NCI-H2196 treated with DMSO at 0.1 percent for 48 hours (cell line): Measurements from ENCODE around the gene TGFA.

Source experiments
- DNase-seq: peaks from one replicate; lab custom pipeline; 2025; ENCODE audit not compliant: unreplicated experiment; lab: John Stamatoyannopoulos, UW

TGFA gene

DNA sequence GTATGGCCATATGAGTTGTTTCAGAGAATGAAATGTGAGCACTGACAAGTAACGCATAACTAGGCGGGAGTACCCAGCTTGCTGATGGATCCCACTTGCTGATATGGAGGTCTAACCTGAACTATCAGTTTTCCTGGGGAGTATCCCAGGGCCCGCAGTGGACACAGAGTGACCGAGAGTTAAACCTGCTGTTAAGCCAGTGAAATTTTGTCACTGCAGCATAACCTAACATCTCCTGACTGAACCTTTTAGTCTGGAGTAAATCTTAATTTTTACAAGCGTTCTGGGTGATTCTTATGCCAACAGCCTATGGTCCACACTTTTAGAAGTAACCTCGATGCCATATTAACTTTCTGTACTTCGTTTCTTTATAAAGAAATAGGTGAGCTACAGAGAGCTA, 54.4 kb downstream of the TGFA start:
- no peak for DNase-seq

DNA sequence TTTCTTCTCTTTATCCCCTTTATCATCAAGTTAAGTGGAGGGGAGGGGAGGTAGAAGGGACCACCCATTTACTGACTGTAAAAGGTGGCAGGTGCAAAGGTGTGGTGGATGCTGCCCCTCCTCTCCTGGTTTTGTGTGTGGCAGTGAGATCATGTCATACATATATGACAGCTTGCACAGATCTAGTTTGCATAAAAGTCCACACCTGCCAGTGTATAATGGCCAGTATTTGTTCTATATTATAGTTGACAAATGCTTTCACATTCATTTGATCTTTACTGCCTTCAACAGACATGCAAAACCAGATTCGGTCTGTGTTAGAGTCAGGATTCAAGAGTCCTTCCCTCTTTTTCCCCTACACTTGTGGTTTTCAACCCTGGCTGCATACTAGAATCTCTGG, 55.1 kb downstream of the TGFA start:
- no peak for DNase-seq

DNA sequence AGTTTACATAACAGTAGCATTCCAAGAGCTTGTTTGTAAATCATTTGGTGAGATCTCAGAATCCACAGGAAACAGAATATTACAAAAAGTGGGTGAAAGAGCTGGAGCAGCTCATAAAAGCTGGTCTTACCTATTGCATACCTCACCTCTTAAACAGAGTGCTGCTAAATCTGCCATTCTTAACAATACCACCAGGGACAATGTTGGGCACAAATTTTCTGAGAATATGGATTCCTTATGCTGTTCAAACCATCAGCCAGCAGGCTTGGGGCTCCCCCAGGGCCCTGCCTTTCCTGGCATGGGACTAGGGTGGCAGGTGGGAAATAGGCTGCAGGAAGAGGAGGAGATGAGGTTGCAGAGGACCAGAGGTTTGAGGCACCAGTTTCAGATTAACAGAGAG, 55.6 kb downstream of the TGFA start:
- DNase-seq = no peak

GRCh38 chr2:70496819-70497218, 56.8 kb downstream of the TGFA start:
- no peak for DNase-seq

GRCh38 chr2:70494293-70494886, 59.2 kb downstream of the TGFA start:
- DNase-seq = no peak

GRCh38 chr2:70490381-70490780, 63.2 kb downstream of the TGFA start:
- DNase-seq = no peak

DNA sequence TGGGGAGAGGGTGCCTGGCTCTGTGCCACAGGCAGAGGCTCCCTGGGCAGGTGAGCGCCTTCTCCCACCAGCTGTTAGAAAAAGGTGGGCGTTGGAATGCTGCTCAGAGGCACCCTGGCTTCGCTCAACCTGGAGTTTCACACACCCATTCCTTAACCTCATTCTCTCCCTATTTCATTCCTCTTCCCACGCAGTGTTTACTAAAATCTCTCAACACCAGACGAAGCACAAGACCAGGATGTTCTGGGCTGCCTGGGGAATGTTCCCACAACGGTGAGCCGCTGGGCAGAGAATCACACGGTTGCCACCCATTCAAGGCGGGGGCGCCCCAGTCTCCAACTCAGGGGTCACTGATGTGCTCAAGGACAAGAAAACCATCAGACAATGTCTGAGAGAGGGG, 64.5 kb downstream of the TGFA start:
- no peak for DNase-seq

GRCh38 chr2:70484086-70484485, 69.5 kb downstream of the TGFA start:
- no peak for DNase-seq

DNA sequence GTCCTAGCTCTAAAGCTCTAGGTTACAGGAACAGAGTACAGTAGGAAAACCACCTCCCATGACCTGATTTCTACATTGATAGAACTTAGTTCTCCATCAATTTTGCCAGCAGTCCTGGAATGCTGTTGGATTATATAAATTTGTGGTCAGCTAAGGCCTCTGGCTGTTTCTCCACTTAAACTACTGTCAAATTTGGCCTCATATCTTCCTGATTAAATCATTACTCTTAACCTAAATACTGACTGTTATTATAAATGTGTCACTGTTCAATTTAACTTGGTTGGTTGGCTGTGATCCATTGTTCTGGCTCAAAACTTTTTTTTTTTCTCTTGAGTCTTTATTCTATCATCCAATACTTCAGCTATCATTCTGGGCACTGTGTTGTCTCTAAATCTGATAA, 71.2 kb downstream of the TGFA start:
- DNase-seq = no peak

DNA sequence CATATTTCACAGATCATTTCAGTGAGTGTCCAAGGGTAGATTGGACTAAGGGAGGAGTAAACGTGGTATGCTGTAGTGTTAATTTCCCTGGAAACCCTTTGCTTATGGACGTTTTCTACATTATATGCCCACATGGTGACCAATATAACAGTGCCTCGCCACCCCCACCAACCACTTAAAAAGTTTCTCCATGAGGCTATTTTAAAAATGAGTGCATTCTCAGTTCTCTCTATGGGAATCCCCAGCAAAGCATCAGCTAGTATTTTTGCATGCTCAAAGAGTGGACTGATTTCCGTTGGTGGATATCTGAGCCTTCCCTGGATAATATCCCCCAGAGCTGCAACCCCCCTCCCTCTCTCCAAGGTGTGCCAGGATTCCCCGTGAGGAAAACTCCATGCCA, 73.2 kb downstream of the TGFA start:
- DNase-seq = no peak

DNA sequence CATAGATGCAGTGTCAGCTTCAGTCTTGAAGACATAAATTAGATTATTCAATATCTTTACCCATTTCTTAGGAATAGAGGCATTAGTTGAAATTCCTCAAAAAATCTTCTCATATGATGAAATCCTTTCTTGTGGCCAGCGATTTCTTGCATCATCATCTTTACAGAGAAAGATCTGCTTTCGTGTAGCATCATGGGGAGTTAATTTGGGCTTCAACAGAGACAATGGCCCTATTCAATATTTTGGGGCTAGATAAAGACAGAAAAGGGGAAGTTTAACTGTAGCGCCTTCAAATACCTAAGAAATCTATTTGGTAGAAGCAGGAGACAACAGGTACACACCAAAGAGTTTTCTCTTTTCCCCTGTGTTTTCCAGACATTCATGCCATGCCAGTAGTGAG, 73.8 kb downstream of the TGFA start:
- no peak for DNase-seq

DNA sequence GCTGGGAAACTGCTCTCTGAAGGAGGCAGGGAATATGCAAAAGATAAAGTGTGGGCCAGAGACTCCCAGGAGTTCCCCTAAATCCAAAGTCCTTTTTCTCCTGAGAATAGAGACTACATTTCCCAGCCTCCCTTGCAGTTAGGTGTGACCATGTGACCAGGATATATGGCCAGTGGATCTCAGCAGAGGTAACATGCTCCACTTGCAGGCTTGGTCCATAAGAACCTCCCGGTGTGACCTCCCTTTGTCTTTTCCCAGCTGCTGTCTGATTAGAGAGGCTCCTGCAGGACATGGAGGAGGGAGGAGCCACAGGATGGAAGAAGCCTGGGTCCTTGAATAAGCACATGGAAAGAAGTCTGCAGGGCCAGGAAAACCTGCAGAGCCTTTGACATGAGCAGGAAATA, 76.2 kb downstream of the TGFA start:
- no peak for DNase-seq

DNA sequence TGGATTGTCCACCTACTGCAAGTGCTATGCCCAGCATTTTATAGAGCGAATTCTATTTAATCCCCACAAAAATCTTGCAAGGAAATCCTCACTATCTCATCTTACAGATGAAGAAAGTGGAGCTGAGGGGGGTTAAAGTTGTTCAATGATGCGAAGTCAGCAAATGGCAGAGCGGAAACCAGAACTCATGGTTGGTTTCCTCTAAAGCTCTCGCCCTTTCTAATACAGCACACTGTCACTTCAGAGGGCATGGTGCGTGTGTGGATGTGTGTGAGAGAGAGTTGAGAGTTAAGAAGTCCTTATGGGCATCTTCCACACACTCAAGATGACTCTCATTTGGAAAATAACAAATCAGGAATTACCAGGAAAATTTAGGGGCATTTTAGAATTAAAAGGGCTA, 78.4 kb downstream of the TGFA start:
- DNase-seq = no peak

DNA sequence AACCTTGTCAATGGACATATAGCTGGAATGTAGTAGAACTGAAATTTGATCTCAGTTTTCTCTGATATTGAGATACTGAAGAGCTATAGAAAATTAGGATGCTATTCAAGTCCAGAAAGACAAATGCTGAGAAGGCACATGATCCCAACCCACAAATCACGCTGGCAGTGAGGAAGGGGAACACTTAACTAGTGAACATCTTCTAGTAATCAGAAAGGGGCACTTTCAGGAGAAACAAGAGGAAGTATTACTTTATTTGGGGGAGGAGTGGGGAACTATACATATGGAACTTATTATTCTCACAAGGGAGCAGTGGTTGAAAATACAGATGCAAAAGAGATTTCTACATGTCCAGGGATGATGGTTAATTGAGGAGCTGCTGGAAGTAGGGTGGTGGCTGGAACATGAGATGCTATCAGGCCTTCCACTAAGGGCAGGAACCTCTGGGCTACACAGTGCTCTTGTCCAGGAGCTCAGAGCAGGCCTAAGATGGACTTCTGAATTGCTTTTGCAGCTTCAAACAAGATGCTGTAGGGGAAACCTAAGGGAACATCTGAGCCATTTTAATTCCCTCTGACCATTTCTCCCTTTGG, 79.3 kb downstream of the TGFA start:
- no peak for DNase-seq

DNA sequence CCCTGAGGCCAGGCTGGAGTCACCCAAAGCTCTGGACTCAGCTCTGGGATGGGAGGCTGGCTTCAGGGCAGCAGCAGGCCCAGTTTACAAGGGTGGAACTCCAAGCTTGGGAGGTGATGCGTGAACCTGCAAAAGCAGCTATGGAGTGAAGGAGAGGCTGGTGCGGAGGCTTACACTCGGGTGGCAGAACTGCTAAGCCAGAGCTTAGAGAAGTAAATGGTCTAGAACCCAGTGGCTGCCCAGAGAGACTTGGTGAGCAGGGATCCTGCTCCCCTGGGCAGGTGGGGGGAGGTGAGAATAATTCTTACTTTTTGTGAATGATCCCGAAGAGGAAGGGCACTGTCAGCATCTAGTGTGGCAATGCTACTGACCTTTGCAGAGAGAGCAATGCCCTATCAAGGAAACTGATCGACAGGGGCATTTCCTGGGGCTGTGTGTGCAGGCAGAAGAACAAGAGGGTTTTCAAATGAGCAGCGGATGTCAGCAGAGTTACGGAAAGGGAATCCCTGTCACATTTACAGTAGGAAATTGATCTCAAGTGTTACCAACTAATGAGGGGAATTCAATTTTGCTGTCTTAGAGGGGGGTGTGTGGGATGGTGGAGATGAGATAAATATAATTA, 80.4 kb downstream of the TGFA start:
- no peak for DNase-seq

- DNase-seq = no peak
Measured at GRCh38 chr2:70472221-70472890, 81.3 kb downstream of the TGFA start.

DNA sequence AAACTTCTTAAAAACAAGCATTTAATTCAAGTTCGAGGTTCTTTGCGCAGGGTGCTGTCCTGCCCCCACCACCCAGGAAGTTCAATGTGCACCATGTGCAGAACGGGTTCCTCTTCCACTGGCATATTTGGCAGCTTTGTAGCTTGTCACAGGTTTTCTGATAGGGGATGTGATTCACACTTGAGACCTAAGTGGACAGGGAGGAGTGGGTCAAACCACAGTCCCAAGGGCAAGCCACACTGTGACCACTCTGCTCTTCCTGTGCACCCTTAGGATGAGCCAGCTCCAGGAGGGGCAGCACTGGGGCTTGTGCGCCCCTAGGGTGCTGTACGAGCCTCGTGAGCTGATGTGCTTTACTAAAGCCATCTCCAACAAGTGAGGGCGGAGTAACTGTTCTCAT, 82.5 kb downstream of the TGFA start:
- no peak for DNase-seq

DNA sequence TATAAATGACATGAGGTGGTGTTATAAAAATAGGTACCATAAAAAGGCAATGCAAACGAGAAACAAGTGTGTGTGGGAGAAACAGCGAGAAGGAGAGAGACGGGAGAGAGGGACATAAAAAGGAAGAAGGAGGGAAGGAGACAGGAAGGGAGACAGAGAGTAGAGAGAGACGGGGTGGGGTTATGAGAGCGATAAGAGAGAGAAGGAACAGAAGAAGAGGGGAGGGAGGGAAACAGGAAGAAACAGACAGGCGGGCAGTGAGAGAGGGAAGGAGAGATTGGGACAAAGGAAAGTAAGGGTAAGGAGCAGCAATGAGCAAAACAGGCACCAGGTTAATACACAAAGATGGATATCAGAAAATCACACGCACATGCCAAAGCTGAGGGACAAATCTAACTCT, 83.7 kb downstream of the TGFA start:
- DNase-seq = no peak

- no peak for DNase-seq
Measured at GRCh38 chr2:70469435-70469834, 84.2 kb downstream of the TGFA start.

GRCh38 chr2:70468878-70469277, 84.7 kb downstream of the TGFA start:
- no peak for DNase-seq

DNA sequence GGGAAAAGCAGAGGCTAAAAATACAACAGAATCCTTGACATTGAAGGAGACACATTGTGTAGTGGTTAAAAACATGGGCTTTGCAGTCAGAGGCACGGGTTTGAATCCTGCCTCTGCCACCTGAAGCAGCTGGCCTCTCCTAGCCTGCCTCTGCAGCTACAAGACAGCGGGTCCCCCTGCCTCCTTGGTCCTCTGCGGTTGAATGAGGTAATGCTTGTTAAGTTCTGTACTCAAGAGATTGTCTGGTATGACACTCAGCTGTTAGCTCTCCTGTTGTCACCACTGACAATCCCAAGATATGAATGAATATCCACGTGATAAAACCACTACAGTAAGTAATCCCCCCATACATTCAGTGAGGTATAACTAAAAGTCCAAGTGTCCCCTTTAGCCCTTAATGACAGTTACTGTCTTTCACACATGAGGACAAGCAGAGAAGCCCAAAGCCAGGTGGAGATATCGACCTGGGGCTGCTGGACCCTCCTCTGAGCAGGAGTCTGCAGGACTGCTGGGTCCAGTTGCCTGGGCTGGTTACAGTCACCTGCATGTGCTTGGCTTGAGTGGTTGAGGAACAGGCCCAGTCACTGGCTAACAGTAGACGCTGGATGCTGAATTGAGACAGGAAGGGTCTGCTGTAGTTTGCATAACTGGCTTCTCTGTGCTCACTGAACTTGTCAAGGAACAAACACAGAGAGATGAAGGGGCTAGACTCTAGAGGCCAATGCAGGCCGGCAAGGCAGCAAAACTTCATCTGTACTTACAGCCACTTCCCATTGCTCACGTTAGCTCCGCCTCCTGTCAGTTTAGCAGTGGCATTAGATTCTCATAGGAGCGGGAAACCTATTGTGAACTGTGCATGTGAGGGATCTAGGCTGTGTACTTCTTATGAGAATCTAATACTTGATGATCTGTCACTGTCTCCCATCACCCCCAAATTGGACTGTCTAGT, 85.5 kb downstream of the TGFA start:
- DNase-seq = no peak
